HG02943 (cell line): ENCODE results near the gene RNGTT.

ENCODE experiments used
- ATAC-seq: cut with Tn5 transposase; IDR thresholded peaks from one replicate; pipeline ENCODE4 v1.9.1; 2021; ENCODE audit warnings: mild to moderate bottlenecking, low read depth, moderate library complexity; ENCODE audit not compliant: unreplicated experiment

RNGTT gene

DNA sequence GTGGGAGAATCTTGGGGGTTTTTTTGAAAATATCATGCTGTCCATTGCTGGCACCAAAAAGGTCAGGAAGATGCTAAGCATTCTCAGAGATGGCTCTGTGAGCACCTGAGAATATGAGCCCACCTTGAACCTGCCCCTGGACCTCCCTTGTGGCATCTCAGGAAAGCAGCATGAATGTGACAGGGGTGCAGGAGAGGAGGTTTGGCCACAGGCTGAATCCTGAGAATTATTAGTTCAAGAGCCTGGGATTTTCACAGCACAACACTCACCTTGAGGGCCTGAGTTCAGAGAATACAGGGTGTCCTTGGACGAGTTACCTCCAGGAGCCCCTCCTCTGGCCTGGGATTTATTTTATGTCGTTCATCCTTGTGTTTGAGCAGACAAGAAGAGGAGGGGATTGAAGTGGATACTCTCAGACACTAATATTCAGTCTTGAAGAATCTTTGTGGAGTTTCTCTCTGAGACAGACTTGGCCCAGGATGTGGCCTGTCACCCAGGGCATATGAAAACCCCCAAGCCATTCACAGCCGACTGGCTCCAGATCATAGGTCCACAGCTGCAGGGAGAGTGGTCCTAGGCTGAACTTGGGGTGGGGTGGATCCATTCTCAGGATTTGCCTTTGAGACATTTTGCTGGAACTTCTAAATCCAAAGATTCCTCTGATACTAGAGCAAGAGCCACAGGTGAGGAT, 390.8 kb downstream of the RNGTT start:
- no peak for ATAC-seq

DNA sequence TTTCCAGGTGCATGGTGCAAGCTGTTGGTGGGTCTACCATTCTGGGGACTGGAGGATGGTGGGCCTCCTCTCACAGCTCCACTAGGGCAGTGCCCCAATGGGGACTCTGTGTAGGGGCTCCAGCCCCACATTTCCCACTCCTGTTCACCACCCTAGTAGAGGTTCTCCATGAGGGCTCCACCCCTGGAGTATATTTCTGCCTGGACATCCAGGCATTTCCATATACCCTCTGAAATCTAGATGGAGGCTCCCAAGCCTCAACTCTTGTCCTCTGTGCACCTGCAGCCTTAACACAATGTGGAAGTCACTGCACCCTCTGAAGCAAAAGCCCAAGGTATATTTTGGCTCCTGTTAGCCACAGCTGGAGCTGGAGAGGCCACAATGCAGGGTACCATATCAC, 393.5 kb downstream of the RNGTT start:
- ATAC-seq, result no peak

DNA sequence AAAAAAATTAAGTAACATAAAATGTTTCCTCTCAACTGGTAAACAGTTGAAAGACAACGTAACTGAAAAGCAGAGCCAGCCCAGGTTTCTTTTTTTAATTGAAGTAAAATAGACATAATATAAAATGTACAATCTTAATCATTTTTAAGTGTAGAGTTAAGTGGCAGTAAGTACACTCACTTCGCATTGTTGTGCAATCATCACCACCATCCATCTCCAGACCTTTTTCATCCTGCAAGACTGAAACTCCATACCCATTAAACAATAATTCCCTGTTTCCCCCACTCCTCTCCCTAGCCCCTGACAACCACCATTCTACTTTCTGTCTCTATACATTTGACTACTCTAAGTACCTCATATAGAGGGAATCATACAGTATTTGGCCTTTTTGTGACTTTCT, 395.7 kb downstream of the RNGTT start:
- ATAC-seq, result no peak

DNA sequence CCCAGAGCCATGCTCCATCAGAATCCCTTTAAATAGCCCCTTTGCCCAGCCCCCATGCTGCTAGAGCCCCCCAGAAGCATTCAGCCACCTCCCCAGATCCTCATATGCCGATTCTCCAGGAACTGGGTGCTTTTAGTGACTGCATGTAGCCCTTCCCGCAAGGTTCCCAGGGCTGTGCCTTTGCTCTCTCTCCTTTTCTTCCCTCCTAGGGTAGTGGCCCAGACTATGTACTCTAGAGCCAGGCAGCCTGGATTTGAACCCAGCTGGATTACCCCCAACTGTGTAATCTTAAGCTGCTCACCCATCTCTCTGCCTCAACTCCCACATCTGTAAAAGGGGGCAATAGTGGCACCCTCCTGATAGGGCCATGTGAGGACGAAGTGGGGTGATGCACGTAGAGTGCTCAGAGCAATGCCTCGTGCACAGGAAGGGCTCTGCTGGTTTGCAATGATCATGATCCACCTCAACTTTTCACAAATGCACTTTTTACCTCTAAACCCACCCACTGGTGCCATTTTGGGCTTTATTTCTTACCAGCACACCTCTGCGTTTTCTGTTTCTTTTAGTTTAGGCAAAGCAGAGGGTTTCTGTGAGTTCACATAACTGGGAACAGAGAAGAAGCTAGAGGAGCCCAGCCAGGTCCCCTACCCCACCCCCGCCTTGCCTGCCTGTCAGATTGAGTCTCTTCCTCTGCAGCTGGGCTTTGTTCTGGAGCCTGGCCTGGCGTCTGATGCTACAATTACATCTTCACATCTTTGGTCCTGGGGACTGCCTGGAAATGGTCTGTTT, 396.5 kb downstream of the RNGTT start:
- ATAC-seq, result no peak

DNA sequence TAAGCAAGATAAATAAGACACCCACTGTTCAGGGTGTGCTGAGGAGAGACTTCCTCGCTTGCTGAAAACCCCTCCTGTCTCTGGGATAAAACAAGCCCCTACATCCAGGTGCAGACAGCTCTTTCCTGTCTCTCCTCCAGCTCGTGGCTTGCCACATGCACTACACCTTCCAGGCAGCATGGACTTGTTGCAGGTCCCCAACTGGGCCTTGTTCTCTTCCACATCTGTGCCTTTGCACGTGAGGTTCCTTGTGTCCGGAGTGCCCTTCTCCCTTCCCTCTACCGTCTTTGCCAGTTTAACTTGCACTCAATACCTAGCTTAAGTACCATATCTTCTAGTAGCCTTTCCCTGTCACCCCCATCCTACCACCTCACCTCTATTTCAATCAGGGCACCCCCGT, 397.6 kb downstream of the RNGTT start:
- no peak for ATAC-seq

DNA sequence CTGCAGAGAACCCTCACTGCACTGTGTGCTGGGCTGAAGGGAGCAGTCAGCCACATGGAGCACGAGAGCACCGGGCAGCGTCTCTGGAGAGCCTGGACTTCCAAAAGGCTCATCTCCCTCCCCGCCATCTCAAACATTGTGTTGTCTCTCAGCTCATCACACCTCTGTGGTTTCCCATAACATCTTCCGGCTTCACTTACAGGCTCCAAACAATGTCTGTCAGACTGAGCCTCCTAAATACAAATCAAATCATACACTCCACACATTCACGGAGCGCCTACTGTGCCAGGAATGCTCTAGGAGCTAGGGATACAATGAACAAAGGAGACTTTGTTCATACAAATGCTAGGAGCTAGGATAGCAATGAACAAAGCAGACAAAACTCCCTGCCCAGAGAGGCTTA, 398.0 kb downstream of the RNGTT start:
- ATAC-seq, result no peak

DNA sequence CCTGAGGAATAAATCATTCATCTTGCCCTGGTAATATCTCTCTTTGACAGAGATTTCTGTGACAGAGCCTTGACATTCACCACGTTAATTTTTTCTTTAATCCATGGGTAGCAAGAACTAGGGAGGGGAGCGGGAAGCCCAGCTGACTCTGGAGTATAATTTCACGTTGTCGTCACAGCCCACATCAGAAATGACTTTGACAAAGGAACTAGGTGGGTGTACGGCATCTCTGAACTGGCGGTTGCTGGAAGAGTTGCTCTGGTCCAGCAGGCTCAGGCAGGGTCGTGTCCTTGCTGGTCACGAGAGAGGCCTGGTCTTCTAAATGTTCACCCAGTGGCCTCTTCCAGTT, 400.2 kb downstream of the RNGTT start:
- no peak for ATAC-seq

DNA sequence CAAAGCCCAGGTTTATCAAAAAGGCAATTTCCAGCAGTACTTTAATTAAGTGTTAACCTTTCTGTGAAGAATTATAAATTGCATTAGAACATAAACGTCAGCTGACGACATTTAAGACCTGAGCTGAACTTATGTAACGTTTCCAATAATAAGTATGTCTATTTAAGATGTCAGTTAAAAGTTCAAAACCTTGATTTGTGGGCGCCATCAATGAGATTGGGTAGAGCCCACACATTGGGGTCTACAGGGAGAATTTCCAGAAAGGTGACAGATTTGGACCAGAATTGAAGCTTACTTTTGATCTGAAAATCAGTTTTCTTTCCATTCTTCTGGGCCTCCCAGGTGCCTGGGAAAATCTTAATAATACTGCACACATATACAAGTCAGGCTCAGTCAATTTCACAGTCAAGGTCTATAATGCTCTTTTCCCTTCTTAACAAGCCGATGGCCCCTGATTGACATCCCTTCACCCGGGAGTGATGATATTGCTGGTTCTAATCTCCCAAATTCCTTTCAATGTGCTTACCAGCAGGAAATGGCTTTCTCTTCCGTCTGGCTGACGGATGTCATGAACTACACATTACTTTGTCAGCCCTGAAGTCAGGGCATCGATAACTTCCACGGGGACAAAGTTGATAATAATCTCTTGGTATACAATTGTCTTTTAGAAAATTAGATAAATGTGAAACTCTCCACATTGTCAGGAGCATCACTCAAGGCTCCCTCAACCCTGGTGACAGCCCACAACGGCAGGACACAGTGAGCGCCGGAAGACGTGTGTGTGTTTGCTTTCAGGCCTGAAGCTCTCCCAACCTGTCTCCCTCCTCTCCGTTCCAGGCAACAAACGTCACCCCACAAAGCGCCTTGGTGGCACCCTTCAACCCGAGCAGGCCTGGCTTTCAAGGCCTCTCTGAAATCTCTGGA, 400.8 kb downstream of the RNGTT start:
- ATAC-seq, result no peak

DNA sequence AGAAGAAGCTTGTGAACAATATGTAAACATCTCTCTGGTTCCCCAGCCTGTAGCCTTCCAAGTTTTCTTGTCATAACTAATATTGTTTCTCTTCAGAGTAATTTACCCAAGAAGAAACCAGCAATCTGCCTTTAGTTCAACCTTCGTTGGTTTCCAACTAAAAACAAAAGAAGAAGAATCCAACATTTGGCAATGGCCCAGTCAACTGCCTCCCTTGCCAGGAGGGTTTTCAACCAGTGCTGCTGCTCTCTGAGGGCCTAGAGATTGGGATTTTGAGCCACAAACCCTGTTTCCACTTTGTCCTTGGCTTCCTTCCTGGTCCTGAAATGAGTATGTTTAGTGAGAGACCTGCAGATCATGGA, 401.5 kb downstream of the RNGTT start:
- no peak for ATAC-seq

DNA sequence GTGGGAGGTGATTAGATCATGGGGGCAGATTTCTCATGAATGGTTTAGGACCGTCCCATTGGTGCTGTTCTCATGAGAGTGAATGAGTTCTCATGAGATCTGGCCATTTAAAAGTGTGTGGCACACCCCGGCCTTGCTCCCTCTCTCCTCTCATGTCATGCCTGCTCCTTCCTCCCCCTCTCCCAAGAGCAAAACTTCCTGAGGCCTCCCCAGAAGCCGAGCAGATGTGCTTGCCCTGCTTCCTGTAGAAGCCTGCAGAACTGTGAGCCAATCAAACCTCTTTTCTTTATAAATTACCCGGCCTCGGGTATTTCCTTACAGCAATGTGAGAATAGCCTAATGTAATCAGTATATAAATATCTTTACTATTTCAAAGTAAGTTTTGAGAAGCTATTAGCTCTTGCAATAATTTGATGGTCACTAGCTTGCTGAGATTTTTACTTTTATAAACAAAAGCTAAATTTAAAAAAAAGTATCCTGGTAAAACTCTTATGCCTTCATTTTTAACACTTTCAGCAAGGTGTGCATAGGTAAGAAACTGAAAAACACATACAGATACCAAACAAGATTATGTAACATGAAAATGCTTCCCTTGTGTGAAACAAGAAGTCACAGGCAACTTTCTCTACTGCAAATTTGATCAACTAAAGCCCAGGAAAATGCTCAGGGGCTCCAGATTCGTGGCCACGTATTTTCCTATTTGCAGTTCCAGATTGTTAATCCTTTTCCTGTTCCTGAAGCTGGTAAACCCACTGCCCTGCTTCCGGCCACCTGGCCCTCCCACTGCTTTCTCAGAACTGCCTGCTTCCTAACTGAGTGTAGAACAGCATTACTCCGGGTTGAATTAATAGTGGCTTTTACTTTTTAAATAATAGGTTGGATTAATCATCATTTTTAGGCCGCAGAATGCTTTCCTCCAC, 402.1 kb downstream of the RNGTT start:
- no peak for ATAC-seq
